NCI-H345 treated with DMSO at 0.1 percent for 48 hours (cell line): Measurements from ENCODE around the gene TMEM131L.
"Not testable (repeated sequence)": the region's sequence is repeated elsewhere in the genome, so short reads cannot be mapped to it uniquely, and the experiment has no call there.

Source experiments
- DNase-seq: peaks from one replicate; lab custom pipeline; 2025; ENCODE audit not compliant: unreplicated experiment; lab: John Stamatoyannopoulos, UW

The TMEM131L gene

GRCh38 chr4:153603258-153603657, 137.1 kb downstream of the TMEM131L start:
- no peak for DNase-seq

DNA sequence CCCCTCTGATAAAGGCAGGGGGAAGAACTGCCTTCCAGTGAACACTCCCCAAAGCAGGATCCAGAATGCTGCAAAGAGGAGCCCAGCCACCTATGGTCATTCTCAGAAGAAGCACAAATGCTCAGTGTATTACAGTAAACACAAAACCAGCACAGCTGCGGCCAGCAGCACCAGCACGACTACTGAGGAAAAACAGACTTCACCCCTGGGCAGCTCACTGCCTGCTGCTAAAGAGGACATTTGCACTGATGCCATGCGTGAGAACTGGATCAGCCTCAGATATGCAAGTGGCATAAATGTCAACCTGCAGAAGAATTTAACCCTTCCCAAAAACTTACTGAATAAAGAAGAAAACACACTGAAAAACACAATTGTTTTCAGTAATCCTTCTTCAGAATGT, 137.7 kb downstream of the TMEM131L start:
- no peak for DNase-seq

DNA sequence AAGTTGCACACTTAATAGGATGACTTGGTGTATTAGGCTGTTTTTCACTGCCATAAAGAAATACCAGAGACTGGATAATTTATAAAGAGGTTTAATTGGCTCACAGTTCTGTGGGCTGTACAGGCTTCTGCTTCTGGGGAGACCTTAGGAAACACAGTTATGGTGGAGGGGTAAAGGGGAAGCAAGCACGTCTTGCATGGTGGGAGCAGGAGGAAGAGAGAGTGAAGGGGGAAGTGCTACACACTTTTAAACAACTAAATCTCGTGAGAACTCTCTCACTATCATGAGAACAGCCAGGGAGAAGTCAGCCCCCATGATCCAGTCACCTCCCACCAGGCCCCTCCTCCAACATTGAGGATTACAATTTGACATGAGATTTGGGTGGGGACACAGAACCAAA, 142.9 kb downstream of the TMEM131L start:
- DNase-seq, result not testable (repeated sequence)

DNA sequence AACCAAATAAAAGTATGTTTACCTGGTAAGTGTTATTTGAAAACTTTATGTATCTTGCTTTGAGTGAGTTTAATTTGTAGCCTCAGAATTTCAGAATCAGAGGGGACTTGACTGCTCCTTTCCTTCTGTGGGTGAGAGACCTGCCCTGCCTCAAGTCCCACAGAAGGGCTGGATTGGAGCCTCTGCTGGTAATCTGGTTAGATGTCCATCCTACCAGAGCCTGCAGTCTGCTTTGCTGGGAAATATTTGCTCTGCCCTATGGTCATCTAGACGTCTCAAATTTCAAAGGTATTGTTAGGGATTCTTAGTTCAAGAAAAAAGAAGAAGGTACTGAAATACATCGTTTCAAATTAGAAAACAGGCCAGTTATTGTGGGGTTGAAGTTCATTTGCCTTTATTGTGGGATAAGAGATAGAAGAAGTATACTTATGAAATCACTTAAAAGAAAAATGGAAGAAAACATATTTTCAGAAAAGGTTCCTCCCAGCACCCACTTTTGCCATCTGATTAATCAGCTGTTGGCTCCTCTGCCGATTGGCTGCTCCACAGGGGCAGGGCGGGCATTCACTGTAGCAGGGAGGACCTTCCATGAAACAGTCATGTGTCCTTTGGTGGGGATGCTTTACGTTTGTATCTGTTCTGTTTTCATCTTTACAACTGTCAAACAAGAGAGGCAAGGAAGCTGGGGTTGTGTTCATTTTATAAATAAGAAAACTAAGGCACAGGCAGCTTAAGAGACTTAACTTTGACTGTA, 144.6 kb downstream of the TMEM131L start:
- DNase-seq, result no peak

GRCh38 chr4:153611679-153612078, 145.5 kb downstream of the TMEM131L start:
- no peak for DNase-seq

GRCh38 chr4:153612878-153613277, 146.7 kb downstream of the TMEM131L start:
- DNase-seq, result no peak

- no peak for DNase-seq
Observed at GRCh38 chr4:153616006-153616555, 149.9 kb downstream of the TMEM131L start.

GRCh38 chr4:153618833-153619232, 152.7 kb downstream of the TMEM131L start:
- DNase-seq, result no peak

DNA sequence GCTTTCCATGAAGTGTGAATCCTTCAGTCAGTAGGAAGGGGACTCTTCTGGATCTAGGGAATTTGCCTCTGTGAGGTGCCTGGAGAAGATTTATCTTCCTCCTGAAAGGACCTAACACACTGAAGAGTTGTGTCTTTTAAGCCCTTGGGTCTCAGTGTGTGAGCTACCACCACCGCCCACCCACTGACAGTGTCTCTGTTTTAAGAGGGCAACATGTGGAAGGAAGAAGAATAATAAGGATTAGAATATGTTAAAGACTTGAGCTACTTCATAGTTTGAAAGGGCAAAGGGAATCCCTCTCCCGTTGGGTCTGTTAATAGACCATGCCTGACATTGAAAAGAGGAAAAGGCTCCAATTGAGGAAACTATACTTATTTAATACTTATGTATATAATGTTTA, 153.7 kb downstream of the TMEM131L start:
- no peak for DNase-seq

DNA sequence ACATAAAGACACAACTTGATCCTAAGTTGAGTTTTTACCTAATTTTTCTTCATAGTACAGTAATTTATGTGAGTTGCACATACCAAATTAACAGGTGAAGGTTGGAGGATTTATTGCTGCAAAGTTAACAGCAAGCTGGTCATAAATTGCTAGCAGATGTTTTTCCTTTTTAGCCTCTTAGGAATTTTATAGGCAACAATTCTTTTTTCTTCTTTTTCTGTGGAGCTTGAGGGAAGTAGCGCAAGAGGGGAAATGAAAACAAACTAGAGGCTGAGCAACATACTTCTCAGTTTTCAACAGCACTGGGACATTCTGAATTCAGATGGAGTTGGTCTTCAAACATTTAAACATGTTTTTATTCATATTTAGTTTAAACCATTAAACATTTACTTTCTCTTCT, 154.2 kb downstream of the TMEM131L start:
- DNase-seq, result no peak

- no peak for DNase-seq
Observed at GRCh38 chr4:153622093-153622492, 155.9 kb downstream of the TMEM131L start.

GRCh38 chr4:153622778-153623240, 156.6 kb downstream of the TMEM131L start:
- DNase-seq, result no peak

DNA sequence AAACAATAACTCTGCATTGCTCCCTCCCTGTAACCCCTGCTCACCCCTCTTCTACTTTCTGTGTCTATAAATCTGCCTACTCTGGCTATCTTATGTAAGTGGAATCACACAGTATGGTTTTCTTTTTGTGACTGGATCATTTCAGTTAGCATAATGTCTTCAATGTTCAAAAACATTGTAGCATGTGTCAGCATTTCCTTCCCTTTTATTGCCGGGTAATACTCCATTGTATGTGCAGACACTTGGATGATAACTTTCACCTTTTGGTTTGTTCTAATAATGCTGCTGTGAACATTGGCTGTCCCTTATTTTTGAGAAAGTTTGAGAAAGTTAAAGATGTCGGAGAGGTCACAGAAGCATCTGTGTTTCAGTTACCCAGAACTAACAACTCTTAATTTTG, 157.3 kb downstream of the TMEM131L start:
- no peak for DNase-seq

- DNase-seq, result no peak
Observed at GRCh38 chr4:153628796-153629315, 162.7 kb downstream of the TMEM131L start.

- DNase-seq, result no peak
Observed at GRCh38 chr4:153629776-153630175, 163.6 kb downstream of the TMEM131L start.

- no peak for DNase-seq
Observed at GRCh38 chr4:153634738-153635353, 168.7 kb downstream of the TMEM131L start.

GRCh38 chr4:153635846-153636245, 169.7 kb downstream of the TMEM131L start:
- DNase-seq, result no peak

DNA sequence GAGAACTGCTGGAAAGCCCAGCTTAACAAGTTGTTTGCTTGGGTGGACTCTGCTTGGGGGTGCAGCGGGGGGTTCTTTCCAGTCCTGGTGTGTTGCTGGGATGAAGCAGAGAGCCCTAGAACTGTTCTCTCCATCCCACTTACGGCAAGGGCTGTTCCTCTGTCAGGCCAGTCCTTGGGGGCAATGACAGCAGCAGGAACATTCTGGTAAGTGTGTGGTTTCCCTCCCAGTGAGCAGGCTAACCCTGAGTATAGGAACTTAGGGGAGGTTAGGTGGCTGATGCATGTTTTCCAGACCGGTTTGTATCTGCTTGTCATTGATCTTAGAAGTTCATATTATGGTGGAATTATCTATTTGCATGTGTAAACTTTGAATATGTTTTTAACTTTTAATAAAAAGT, 171.0 kb downstream of the TMEM131L start:
- DNase-seq, result no peak

GRCh38 chr4:153638011-153638410, 171.9 kb downstream of the TMEM131L start:
- no peak for DNase-seq

DNA sequence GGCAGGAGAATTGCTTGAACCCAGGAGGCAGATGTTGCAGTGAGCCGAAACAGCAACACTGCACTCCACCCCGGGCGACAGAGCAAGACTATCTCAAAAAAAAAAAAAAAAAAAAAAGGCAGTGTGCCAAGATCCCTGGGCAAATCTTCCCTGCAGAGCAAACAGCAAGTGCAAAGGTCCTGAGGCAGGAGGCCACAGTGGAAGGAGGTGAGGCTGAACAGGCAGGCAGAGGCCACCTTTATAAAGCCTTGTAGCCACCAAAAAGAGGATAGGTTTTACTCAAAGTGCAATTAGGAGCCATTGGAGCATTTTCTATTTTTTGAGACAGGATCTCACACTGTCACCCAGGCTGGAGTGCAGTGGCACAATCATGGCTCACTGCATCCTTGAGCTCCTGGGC, 172.8 kb downstream of the TMEM131L start:
- DNase-seq, result no peak

DNA sequence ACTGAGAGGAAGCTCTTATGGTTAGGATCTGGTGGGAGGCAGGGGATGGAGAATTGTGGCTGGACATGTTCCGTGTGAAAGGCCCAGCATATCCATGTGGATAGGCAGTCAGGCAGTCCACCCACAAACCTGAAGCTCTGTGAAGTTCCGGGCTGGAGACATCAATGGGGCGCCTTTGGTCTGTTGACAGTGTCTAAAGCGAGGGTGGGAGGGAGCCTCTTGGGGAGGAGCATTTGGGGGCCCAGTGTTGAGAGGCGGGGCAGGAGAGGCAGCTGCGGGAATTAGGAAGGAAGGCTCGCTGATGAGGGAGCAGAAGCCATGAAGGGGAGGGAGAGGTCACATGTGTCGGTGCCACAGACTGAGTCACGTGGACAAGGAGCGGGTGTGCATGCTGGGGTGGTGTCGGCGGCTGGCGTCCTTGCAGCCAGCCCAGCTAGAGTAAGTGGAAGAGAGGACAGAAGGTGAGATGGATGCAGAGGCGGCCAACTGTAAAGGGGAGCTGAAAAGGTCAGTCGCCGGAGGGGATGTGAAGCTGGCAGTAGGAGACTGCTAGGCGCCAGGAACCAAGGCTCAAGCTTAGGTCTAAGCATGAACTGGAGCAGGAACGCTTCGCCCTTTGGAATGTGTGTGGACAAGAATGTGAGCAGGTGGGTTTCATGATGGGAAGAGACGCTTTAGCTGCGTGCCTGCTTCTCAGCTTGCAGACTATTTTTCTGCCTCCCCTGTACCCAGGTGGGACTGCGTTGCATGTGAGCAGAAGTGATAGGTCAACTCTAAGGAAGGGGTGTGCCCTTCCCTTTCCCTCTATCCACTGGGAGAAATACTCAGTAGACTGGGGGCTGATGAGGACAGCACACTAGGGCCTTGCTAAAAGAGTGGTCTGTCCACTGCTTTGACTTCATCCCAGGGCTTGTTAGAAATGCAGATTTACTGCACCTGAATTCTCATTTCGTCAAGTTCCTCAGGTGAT, 174.0 kb downstream of the TMEM131L start:
- no peak for DNase-seq
